Large intestine (tissue), 3 donors: ENCODE measurements around the gene LGALSL. TPM values are rescaled to one million over a fixed set of nuclear protein-coding genes. Genes with fewer than 3 reads are reported as not detected.

Experiments
- DNase-seq, 2 donors: peaks; one replicate each; pipeline versions ENCODE4 v3.0.0 to v3.0.0-alpha.2; 2013
- H3K27ac ChIP-seq: one replicate; pipeline ENCODE4 v1.5.1; 2013; ENCODE audit warnings: low read length
- H3K27me3 ChIP-seq: 2 replicates; pipeline ENCODE4 v1.6.1; 2013; ENCODE audit warnings: low read length; ENCODE audit not compliant: control insufficient read depth, insufficient read depth
- H3K36me3 ChIP-seq: 2 replicates; pipeline ENCODE4 v1.6.1; 2013; ENCODE audit warnings: low read length; ENCODE audit not compliant: control insufficient read depth, insufficient read depth
- H3K4me1 ChIP-seq: one replicate; pipeline ENCODE4 v1.6.1; 2013; ENCODE audit warnings: low read length; ENCODE audit not compliant: control insufficient read depth, insufficient read depth
- H3K4me3 ChIP-seq: one replicate; pipeline ENCODE4 v1.5.1; 2013; ENCODE audit warnings: low read length
- H3K9me3 ChIP-seq: one replicate; pipeline ENCODE4 v1.6.1; 2013; ENCODE audit warnings: mild to moderate bottlenecking, low read depth, low read length, moderate library complexity; ENCODE audit not compliant: control insufficient read depth
- WGBS: methylation state at CpG from one replicate; pipeline ENCODE4 v1.1.5; 2013; ENCODE audit warnings: low lambda C conversion rate; ENCODE audit not compliant: insufficient coverage; 5-methylcytosine and 5-hydroxymethylcytosine counted together
- polyA plus RNA-seq: library from polyadenylated mRNA; unstranded; fragments of 120-200 nt; gene quantifications from one replicate; pipeline ENCODE4 v1.2.1, GENCODE V29; 2013

The LGALSL gene
- polyA plus RNA-seq, 1 donor = 20.8 TPM

DNA sequence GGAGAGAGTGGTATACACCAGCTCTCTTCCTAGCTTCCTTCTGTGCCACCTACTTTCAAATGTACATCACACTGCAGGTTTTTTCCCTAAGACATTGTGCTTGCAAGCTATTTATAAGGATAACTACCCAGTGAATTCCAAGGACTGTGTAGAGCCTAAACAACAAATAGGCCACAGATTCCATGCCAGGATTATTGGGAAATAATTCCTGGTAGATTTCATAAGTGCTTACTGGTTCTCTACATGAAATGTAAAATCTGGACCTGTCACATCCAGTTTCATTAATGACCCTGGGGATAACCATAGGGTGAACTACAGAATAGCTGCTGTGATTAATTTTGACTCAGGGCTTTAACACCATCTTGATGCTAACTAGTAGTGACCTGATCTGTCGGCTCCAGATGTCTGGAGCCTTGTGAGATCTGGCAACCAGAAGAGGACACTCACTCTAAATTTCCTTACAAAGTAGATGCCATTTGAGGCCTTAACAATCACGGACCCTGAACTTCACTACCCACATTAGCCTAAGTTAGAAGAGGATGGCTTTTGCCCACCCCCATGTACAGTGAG is 34.3 kb upstream of the LGALSL start:
- Histone ChIP-seq H3K9me3 (no peaks in the 10 kb centered on the region), H3K4me3 (no peak overlapping the region), H3K4me1 (peaks cover 34% of the 10 kb centered on the region), H3K27ac (no peak overlapping the region), H3K27me3 (no peaks in the 10 kb centered on the region), H3K36me3 (no peaks in the 10 kb centered on the region)
- no CpG with 5 or more reads among the region's 2 CpGs for WGBS
- no peak for DNase-seq

DNA sequence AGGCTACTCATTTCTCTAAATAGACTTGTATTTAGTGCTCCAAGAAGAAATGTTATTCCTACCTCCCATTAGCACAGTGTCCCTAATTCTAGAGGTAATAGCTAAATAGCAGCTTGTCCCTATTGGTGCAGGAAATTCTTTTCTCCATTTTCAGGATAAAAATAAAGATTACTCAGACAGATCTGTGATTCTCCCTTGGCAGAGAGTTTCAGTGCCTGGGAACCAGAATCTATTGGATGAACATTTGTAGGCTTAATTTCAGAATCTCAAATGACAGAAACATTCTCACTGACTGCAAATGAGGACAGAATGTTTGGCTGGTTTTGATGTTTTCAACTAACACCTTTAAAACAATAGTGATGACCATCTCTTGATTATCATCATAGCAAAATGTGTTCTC is 33.3 kb upstream of the LGALSL start:
- no peaks in the 10 kb centered on the region for H3K27me3 ChIP-seq
- no peak for DNase-seq

DNA sequence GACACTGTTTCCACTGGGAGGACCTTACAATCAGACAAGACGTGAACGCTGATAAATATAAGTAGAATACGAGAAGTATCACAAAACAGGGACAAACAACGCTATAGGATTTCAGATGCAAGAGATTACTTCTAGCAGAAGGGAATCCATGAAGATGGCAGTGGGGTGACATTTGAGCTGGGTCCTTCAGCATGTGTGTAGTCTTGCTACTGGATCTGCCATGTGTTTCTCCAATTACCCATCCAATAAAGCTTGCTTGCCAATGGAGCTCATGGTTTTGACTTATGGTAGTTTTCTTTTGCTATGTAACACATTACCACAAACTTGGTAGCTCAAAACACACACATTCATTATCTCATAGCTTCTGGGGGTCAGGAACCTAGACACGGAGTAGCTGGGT is 32.8 kb upstream of the LGALSL start:
- H3K4me3 ChIP-seq = no peak overlapping the region
- H3K27me3 ChIP-seq = no peaks in the 10 kb centered on the region
- H3K36me3 ChIP-seq = no peaks in the 10 kb centered on the region
- DNase-seq = no peak
- peaks cover 35% of the 10 kb centered on the region for H3K4me1 ChIP-seq
- H3K9me3 ChIP-seq = no peaks in the 10 kb centered on the region
- no peak overlapping the region for H3K27ac ChIP-seq
- WGBS = 100% methylated on average over 2 of the region's 5 CpGs

More for the DNA sequence above, 33.3 kb upstream of the LGALSL start:
- no peaks in the 10 kb centered on the region for H3K36me3 ChIP-seq
- peaks cover 35% of the 10 kb centered on the region for H3K4me1 ChIP-seq
- no peaks in the 10 kb centered on the region for H3K9me3 ChIP-seq
- no peak overlapping the region for H3K4me3 ChIP-seq
- no peak overlapping the region for H3K27ac ChIP-seq

DNA sequence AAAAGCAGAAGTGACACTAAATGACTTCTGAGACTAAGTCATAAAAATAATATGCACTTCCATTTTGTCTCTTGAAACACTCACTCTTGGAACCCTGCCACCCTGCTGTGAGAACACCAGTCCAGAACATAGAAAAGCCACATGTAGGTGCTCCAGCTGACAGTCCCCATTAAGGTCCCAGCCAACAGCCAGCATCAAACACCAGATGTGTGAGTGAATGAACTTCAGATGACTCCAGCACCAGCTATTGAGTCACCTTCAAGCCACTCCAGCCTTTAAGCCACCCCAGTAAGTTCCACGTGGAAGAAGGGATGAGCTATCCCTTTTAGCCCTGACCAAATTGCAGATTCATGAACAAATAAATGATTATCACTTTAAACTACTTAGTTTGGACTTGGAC is 31.5 kb upstream of the LGALSL start:
- H3K9me3 ChIP-seq = no peaks in the 10 kb centered on the region
- WGBS = no CpG with 5 or more reads among the region's 1 CpG
- DNase-seq = no peak
- H3K4me3 ChIP-seq = no peak overlapping the region
- no peak overlapping the region for H3K27ac ChIP-seq
- no peaks in the 10 kb centered on the region for H3K27me3 ChIP-seq
- no peaks in the 10 kb centered on the region for H3K36me3 ChIP-seq
- peaks cover 40% of the 10 kb centered on the region for H3K4me1 ChIP-seq

DNA sequence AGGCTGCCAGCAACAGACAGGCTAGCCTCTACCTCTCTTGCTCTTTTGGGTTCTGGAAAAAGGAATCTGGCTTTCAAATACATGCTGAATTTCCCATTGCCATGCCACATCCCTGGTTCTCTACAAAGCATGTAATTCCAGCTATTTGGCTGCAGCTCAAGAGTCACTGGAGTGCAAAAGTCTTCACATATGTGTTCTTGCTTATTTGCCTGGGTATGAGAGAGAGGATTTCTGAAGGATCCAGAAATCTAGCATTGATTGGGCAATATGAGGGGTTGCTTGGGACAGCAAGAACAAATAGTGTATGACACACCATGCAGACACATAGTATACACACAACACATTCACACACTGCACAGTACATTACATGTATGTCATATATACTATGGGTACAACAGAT is 30.7 kb upstream of the LGALSL start:
- H3K9me3 ChIP-seq = no peaks in the 10 kb centered on the region
- H3K4me1 ChIP-seq = peaks cover 40% of the 10 kb centered on the region
- no peak overlapping the region for H3K4me3 ChIP-seq
- H3K36me3 ChIP-seq = no peaks in the 10 kb centered on the region
- no peaks in the 10 kb centered on the region for H3K27me3 ChIP-seq
- no peak for DNase-seq
- H3K27ac ChIP-seq = peak overlapping the region; percentile 67

DNA sequence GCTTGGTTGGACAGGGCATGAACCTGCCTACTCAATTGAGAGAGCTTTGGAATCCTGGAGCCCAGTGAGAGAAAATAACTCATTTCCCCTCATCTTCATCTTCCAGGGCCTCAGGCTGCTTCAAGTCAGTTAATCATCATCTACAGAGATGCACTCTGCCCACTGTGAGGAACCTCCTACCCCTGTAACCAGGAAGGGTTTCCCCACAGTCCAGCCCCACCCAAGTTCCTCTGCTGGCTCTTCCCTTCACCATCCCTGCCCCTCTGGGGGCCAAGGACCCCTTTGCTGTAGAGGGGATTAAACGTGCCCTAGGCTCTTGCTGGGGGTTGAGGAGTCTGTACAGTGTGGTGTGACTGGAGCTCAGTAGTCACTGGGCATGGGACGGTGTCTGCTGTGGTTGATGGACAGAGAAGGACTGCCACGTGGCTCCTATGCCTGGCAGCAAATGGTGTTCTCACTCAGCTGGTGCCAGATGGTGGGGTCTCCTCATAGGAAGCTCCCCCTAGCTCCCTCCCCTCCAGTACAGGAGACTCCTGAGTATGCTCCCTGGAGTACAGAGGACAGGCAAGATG is 29.5 kb upstream of the LGALSL start:
- no peak overlapping the region for H3K4me3 ChIP-seq
- H3K27me3 ChIP-seq = no peaks in the 10 kb centered on the region
- no CpG with 5 or more reads among the region's 3 CpGs for WGBS
- H3K9me3 ChIP-seq = no peaks in the 10 kb centered on the region
- peak; percentile 73 to 83 for DNase-seq
- H3K4me1 ChIP-seq = peaks cover 40% of the 10 kb centered on the region
- H3K36me3 ChIP-seq = no peaks in the 10 kb centered on the region
- peak overlapping the region; percentile 67 for H3K27ac ChIP-seq

DNA sequence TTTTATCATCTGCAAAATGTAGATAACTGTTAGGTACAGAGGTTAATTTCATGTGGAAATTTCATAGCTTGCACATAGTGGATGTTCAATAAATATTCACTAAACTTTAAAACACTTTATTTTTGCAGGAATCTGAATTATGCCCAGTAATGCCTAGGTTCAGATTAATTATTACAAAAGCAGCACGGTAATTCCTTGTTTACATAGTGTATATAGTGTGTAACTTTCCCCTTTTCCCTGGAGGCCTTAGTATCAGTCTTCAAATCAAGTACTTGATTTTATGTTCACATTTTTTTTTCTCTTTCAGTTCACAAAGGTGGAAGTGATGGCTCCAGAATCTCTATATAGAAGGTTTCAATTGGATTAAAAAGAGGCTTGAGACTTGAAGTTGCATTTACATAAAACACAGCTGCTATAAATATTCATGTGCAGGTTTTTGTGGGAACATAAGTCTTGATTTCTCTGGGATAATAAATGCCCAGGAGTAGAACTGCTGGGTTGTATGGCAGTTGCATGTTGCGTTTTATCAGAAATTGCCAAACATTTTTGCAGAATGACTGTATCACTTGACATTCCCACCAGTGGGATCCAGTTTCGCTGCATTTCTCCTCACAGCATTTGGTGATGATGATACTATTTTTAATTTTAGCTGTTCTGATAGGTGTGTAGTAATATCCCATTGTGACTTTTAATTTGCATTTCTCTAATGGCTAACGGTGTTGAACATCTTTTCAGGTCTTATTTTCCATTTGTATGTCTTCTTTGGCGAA is 27.6 kb upstream of the LGALSL start:
- 50% methylated on average over 2 of the region's 5 CpGs for WGBS
- Histone ChIP-seq H3K36me3 (no peaks in the 10 kb centered on the region), H3K4me1 (peaks cover 37% of the 10 kb centered on the region), H3K27me3 (no peaks in the 10 kb centered on the region), H3K9me3 (no peaks in the 10 kb centered on the region), H3K4me3 (no peak overlapping the region), H3K27ac (peak overlapping the region; percentile 17)
- DNase-seq = peak in 1 of 2 donors; percentile 55

DNA sequence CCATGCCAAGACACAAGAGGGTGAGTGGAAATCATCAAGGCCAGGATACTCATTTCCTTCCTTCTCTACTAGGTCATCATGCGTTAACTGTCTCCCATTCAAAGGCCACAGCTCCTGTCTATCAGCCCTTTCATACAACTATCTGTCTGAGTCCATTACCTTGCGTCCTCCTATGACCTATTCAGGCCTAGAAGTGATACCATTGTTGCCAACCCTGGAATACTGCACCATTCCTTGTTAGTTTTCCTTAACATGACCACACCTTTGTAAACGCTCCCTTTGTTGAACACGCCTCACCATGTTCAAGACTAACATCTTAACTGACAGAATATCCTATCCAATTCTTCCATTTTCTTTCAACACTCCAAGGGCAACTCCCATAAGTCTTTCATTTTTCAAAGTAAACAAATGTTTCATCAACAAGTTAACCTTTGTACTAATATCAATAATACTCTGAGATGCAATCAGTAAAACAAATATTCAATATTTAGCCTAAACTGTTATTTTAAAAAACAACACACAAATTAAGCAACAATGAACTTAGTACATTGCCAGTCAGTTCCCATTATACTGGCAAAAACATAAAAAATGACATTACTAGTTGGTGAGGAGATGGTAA is 19.8 kb upstream of the LGALSL start:
- Histone ChIP-seq H3K27ac (no peak overlapping the region), H3K27me3 (no peaks in the 10 kb centered on the region), H3K4me1 (no peaks in the 10 kb centered on the region), H3K4me3 (no peak overlapping the region), H3K36me3 (no peaks in the 10 kb centered on the region), H3K9me3 (no peaks in the 10 kb centered on the region)
- WGBS = 94% methylated on average over 2 of the region's 4 CpGs
- no peak for DNase-seq

DNA sequence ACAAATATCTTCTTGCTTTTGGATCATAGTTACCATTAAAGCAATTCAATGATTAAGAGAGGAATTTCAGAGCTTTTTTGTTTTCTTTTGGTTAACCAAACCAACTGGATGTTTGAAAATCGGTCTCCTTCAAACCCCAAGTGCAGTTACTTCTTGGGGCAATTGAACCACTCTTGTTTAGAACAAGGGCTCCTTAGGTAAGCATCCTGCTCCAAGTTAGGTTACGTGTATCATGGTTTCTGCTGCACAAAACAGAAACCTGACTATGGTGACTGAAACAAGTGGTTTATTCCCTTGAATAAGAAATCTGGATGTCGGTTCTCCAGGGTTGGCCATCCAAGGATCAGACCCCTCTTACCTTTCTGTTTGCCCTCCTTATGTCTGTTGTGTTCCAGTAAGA is 16.1 kb upstream of the LGALSL start:
- WGBS = no CpG with 5 or more reads among the region's 3 CpGs
- Histone ChIP-seq H3K36me3 (no peaks in the 10 kb centered on the region), H3K27ac (no peak overlapping the region), H3K4me3 (no peak overlapping the region), H3K9me3 (no peaks in the 10 kb centered on the region), H3K4me1 (no peaks in the 10 kb centered on the region), H3K27me3 (no peaks in the 10 kb centered on the region)
- no peak for DNase-seq

DNA sequence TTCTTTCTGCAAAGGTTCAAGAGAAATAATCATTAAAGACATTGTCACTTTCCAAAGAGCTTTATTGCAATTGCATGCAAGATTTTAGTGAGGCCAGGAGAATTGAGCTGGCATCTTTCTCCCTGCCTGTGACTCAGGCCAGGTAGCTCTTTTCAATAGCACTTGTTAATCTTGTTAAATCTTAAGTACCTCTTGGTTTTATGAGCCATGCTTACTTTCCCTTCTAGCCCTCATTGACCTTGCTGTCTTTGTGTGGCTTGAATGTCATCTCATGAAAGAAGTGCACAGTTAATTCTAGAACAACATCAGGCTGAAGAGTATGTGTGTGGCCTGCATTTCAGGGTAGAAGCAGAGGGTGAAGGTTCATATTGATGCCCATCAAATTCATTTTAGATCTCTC is 14.8 kb upstream of the LGALSL start:
- H3K4me1 ChIP-seq = no peaks in the 10 kb centered on the region
- H3K9me3 ChIP-seq = no peaks in the 10 kb centered on the region

More for the DNA sequence above, 14.8 kb upstream of the LGALSL start:
- Histone ChIP-seq H3K36me3 (no peaks in the 10 kb centered on the region), H3K4me3 (no peak overlapping the region), H3K27me3 (no peaks in the 10 kb centered on the region), H3K27ac (no peak overlapping the region)
- DNase-seq = no peak
